ENCODE data around the gene NRCAM.

DNA sequence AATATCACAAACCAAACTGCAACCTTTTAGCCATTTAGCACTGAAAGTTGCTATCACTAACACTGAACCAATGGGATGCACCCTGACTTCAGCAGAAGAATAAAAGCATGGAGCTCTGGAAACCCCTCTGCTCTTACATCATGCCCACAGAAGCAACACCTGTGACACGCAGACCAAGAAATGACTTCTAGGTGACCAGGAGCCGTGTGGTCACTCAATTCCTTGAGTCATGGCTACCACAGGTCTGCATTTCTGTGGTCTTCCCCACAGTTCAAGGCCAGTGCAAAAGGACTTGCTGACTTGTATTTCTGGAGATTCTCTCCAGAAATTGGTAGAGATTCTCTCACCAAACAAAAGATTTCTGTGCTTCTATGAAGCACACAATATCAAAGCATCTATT lies 38.3 kb downstream of the NRCAM start:
- TF ChIP-seq, protein P1, sequence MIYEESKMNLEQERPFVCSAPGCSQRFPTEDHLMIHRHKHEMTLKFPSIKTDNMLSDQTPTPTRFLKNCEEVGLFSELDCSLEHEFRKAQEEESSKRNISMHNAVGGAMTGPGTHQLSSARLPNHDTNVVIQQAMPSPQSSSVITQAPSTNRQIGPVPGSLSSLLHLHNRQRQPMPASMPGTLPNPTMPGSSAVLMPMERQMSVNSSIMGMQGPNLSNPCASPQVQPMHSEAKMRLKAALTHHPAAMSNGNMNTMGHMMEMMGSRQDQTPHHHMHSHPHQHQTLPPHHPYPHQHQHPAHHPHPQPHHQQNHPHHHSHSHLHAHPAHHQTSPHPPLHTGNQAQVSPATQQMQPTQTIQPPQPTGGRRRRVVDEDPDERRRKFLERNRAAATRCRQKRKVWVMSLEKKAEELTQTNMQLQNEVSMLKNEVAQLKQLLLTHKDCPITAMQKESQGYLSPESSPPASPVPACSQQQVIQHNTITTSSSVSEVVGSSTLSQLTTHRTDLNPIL (CRISPR knock-in tag; IDR thresholded peaks at IDR 0.05; ENCODE audit: low read depth), result no peak
- TF ChIP-seq TOX (CRISPR knock-in tag; IDR thresholded peaks at IDR 0.05; ENCODE audit: borderline replicate concordance), result no peak
- TF ChIP-seq, protein P2, sequence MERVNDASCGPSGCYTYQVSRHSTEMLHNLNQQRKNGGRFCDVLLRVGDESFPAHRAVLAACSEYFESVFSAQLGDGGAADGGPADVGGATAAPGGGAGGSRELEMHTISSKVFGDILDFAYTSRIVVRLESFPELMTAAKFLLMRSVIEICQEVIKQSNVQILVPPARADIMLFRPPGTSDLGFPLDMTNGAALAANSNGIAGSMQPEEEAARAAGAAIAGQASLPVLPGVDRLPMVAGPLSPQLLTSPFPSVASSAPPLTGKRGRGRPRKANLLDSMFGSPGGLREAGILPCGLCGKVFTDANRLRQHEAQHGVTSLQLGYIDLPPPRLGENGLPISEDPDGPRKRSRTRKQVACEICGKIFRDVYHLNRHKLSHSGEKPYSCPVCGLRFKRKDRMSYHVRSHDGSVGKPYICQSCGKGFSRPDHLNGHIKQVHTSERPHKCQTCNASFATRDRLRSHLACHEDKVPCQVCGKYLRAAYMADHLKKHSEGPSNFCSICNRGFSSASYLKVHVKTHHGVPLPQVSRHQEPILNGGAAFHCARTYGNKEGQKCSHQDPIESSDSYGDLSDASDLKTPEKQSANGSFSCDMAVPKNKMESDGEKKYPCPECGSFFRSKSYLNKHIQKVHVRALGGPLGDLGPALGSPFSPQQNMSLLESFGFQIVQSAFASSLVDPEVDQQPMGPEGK (CRISPR knock-in tag; IDR thresholded peaks at IDR 0.05; ENCODE audit: borderline replicate concordance), result no peak
- TF ChIP-seq SNAI2 (CRISPR knock-in tag; IDR thresholded peaks at IDR 0.05), result no peak
- TF ChIP-seq GLIS3 (CRISPR knock-in tag; IDR thresholded peaks at IDR 0.05), result no peak
- TF ChIP-seq, protein P3, sequence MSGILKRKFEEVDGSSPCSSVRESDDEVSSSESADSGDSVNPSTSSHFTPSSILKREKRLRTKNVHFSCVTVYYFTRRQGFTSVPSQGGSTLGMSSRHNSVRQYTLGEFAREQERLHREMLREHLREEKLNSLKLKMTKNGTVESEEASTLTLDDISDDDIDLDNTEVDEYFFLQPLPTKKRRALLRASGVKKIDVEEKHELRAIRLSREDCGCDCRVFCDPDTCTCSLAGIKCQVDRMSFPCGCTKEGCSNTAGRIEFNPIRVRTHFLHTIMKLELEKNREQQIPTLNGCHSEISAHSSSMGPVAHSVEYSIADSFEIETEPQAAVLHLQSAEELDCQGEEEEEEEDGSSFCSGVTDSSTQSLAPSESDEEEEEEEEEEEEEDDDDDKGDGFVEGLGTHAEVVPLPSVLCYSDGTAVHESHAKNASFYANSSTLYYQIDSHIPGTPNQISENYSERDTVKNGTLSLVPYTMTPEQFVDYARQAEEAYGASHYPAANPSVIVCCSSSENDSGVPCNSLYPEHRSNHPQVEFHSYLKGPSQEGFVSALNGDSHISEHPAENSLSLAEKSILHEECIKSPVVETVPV (CRISPR knock-in tag; IDR thresholded peaks at IDR 0.05), result no peak
- no peak for TF ChIP-seq ZNF565 (CRISPR knock-in tag; conservative IDR thresholded peaks at IDR 0.05; ENCODE audit: low read depth)
